K562 (cell line): ENCODE data around the gene NRXN2. TPM values are rescaled to one million over a fixed set of nuclear protein-coding genes. Genes with fewer than 3 reads are reported as not detected.

Source experiments
- EP400 ChIP-seq: fragments of 450-650 bp; IDR thresholded peaks from 2 replicates; pipeline ENCODE4 v1.6.1; 2017; ENCODE audit warnings: antibody characterized with exemption, mild to moderate bottlenecking, moderate library complexity
- FIP1L1 ChIP-seq: fragments of 200-400 bp; formaldehyde crosslinking; IDR thresholded peaks from 2 replicates; pipeline ENCODE4 v1.6.1; 2018; ENCODE audit warnings: mild to moderate bottlenecking, low read depth, low read length; ENCODE audit not compliant: poor library complexity, severe bottlenecking
- HDAC1 ChIP-seq, 2 experiments: fragments of 450-650 bp; IDR thresholded peaks; 2 replicates each; pipeline ENCODE4 v1.6.1; 2016 to 2017; ENCODE audit warnings: inconsistent platforms in 1 of 2, mild to moderate bottlenecking in 1 of 2, moderate library complexity in 1 of 2
- NCOA6 ChIP-seq: fragments of 450-650 bp; IDR thresholded peaks from 2 replicates; pipeline ENCODE4 v1.6.1; 2017; ENCODE audit warnings: mild to moderate bottlenecking
- NFYB ChIP-seq: IDR thresholded peaks from 2 replicates; pipeline ENCODE4 v1.6.1; 2011; ENCODE audit warnings: mild to moderate bottlenecking, moderate library complexity; ENCODE audit not compliant: insufficient read length; ENCODE audit errors: extremely low read depth
- ZBTB7A ChIP-seq: IDR thresholded peaks from 2 replicates; pipeline ENCODE4 v1.6.1; 2011; ENCODE audit warnings: low read depth, mild to moderate bottlenecking, low read length, moderate library complexity, borderline replicate concordance; ENCODE audit not compliant: control insufficient read depth
- polyA plus RNA-seq, 8 experiments: library from polyadenylated mRNA; depleted of rRNA in 4 of 8; stranded (reverse) in 5 of 8; unstranded in 3 of 8; fragments of >200 nt; fragmentation: Nextera tagmentation in 2 of 8; fragmentation: Illumina TruSeq in 1 of 8; extraction: Ambion mirVana in 2 of 8; extraction: Trizol in 1 of 8; gene quantifications; 2 replicates each; pipeline versions ENCODE4 v1.2.1 to v1.2.3, GENCODE V29; 2011 to 2014; ENCODE audit warnings: inconsistent platforms in 1 of 8, missing spikeins in 1 of 8
- total RNA-seq, 7 experiments: library from RNA; depleted of rRNA in 6 of 7; stranded (reverse); fragments of >200 nt in 6 of 7; fragmentation: Illumina TruSeq in 2 of 7; extraction: Trizol in 2 of 7; gene quantifications; 2 replicates each; pipeline versions ENCODE4 v1.2.1 to v1.2.3, GENCODE V29; 2011 to 2021; ENCODE audit warnings: low replicate concordance in 1 of 7
- TF ChIP-seq, protein P1 (sequence below), 2 experiments: fragments of 250-450 bp in 1 of 2; fragments of 450-650 bp in 1 of 2; sonication (Bioruptor Pico) in 1 of 2; IDR thresholded peaks; 2 replicates each; pipeline versions ENCODE4 v1.6.1 to v1.8.0; 2016 to 2021; ENCODE audit warnings: mild to moderate bottlenecking in 2 of 2, moderate library complexity in 2 of 2, missing compliant biosample characterization in 1 of 2, missing genetic modification characterization in 1 of 2
- TF ChIP-seq, protein P2 (sequence below), 2 experiments: fragments of 450-650 bp; IDR thresholded peaks; 2 replicates each; pipeline ENCODE4 v1.6.1; 2016; ENCODE audit warnings: mild to moderate bottlenecking in 2 of 2, borderline replicate concordance in 1 of 2, low read depth in 1 of 2, moderate library complexity in 1 of 2

Gene NRXN2
- total and polyA plus RNA-seq, 9 of the 15 experiments (the other 6 are each of a cell fraction or from before 2014, with no cell fraction given), result 0.07 to 0.47 (median 0.15) TPM; not detected in 4

GRCh38 chr11:64659417-64660144, 63.4 kb downstream of the NRXN2 start (continued):
- no peak for TF ChIP-seq NCOA6
- TF ChIP-seq, protein P1, sequence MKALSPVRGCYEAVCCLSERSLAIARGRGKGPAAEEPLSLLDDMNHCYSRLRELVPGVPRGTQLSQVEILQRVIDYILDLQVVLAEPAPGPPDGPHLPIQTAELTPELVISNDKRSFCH (CRISPR knock-in tag; IDR thresholded peaks at IDR 0.05), result no peak
- TF ChIP-seq, protein P1 (tag; IDR thresholded peaks at IDR 0.05), result 0 out of 2 replicates have a peak, but pooled peaks have one; percentile 26
- TF ChIP-seq HDAC1 (IDR thresholded peaks at IDR 0.05), result peak in 1 of 2 experiments; percentile 59; a peak in 2 of 4 replicates
- peak; percentile 55; the same call in 1 of the 2 replicates for TF ChIP-seq ZBTB7A
- TF ChIP-seq FIP1L1, result no peak
- TF ChIP-seq, protein P2, sequence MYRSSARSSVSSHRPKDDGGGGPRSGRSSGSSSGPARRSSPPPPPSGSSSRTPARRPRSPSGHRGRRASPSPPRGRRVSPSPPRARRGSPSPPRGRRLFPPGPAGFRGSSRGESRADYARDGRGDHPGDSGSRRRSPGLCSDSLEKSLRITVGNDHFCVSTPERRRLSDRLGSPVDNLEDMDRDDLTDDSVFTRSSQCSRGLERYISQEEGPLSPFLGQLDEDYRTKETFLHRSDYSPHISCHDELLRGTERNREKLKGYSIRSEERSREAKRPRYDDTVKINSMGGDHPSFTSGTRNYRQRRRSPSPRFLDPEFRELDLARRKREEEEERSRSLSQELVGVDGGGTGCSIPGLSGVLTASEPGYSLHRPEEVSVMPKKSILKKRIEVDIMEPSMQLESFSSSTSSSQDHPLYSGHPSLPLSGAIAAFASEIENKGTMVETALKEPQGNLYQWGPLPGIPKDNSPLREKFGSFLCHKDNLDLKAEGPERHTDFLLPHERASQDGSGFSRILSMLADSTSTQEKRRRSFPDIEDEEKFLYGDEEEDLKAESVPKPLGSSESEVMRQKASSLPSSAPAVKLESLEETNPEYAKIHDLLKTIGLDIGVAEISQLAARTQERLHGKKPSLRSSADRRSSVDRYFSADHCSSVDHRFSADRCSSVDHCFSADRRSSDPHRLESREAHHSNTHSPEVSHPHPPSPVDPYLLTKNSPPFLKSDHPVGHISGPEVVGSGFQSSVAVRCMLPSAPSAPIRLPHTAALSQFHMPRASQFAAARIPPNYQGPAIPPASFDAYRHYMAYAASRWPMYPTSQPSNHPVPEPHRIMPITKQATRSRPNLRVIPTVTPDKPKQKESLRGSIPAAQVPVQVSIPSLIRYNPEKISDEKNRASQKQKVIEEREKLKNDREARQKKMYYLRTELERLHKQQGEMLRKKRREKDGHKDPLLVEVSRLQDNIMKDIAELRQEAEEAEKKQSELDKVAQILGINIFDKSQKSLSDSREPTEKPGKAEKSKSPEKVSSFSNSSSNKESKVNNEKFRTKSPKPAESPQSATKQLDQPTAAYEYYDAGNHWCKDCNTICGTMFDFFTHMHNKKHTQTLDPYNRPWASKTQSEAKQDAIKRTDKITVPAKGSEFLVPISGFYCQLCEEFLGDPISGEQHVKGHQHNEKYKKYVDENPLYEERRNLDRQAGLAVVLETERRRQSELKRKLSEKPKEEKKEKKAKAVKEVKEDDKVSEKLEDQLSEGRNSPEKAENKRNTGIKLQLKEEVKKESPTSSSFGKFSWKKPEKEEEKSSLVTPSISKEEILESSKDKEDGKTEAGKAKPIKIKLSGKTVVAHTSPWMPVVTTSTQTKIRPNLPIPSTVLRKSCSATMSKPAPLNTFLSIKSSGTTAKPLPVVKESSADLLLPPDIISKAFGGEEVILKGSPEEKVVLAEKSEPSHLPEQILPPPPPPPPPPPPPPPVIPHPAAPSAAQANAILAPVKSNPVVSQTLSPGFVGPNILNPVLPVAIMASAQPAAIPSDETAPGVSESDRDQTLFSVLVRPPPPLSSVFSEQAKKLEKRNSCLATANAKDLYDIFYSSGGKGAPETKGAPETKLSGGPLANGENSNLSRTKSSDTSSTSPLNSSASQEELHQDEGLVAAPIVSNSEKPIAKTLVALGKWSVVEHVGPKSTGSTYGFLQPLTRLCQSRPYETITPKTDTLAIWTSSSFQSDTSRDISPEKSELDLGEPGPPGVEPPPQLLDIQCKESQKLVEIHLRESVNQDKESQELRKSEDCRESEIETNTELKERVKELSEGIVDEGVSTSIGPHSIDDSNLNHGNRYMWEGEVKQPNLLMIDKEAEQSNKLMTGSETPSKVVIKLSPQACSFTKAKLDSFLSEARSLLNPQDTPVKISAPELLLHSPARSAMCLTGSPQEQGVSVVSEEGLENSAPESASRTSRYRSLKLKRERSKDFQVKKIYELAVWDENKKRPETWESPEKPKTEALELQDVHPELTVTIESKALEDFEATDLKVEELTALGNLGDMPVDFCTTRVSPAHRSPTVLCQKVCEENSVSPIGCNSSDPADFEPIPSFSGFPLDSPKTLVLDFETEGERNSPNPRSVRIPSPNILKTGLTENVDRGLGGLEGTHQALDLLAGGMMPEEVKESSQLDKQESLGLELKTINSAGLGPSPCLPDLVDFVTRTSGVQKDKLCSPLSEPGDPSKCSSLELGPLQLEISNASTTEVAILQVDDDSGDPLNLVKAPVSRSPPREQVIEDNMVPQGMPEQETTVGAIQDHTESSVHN (IDR thresholded peaks at IDR 0.05; ENCODE audit: borderline replicate concordance in 1 of 2, low read depth in 1 of 2), result peak in 1 of 2 experiments; percentile 61; a peak in 1 of 4 replicates
- TF ChIP-seq NFYB, result peak; percentile 60
- peak; percentile 50; the same call in 1 of the 2 replicates for TF ChIP-seq EP400
